Osteoblast (primary cell): ENCODE data around the gene DRAXIN. TPM values are rescaled to one million over a fixed set of nuclear protein-coding genes. Genes with fewer than 3 reads are reported as not detected.

Source experiments
- DNase-seq: peaks from one replicate; pipeline ENCODE4 v3.0.0; 2011; ENCODE audit warnings: low spot score, mixed read lengths; ENCODE audit not compliant: insufficient read length; ENCODE audit errors: missing footprints
- H2AFZ ChIP-seq: 2 replicates; pipeline ENCODE4 v1.6.0; 2011; ENCODE audit warnings: mild to moderate bottlenecking, low read length
- H3K27ac ChIP-seq: 2 replicates; pipeline ENCODE4 v1.5.1; 2011; ENCODE audit warnings: mild to moderate bottlenecking, low read depth, low read length, moderate library complexity
- H3K27me3 ChIP-seq: 2 replicates; pipeline ENCODE4 v1.6.0; 2012; ENCODE audit warnings: mild to moderate bottlenecking, control low read depth, inconsistent platforms, low read length, moderate library complexity; ENCODE audit not compliant: insufficient read depth
- H3K36me3 ChIP-seq: 2 replicates; pipeline ENCODE4 v1.5.1; 2011; ENCODE audit warnings: mild to moderate bottlenecking, low read length, control low read depth, moderate library complexity; ENCODE audit not compliant: insufficient read depth
- H3K4me1 ChIP-seq: 2 replicates; pipeline ENCODE4 v1.5.1; 2011; ENCODE audit warnings: mild to moderate bottlenecking, low read length, control low read depth, moderate library complexity; ENCODE audit not compliant: insufficient read depth
- H3K4me2 ChIP-seq: 2 replicates; pipeline ENCODE4 v1.6.0; 2011; ENCODE audit warnings: mild to moderate bottlenecking, low read length; ENCODE audit not compliant: insufficient read depth
- H3K4me3 ChIP-seq: fragments of 200-600 bp; sonication (generic); 3 replicates; pipeline ENCODE4 v1.5.1; 2012; ENCODE audit warnings: mild to moderate bottlenecking, low read length, inconsistent platforms; ENCODE audit not compliant: insufficient read depth
- H3K79me2 ChIP-seq: 2 replicates; pipeline ENCODE4 v1.6.0; 2012; ENCODE audit warnings: mild to moderate bottlenecking, low read length, control low read depth, inconsistent platforms; ENCODE audit not compliant: insufficient read depth
- H3K9me3 ChIP-seq: 2 replicates; pipeline ENCODE4 v1.5.1; 2011; ENCODE audit warnings: low read depth, low read length, control low read depth
- H4K20me1 ChIP-seq: 2 replicates; pipeline ENCODE4 v1.6.0; 2012; ENCODE audit warnings: mild to moderate bottlenecking, low read length, control low read depth; ENCODE audit not compliant: insufficient read depth
- total RNA-seq: library from RNA; depleted of rRNA; stranded (reverse); fragments of >200 nt; gene quantifications from 2 replicates; pipeline ENCODE4 v1.2.3, GENCODE V29; 2012
- TF ChIP-seq, protein P1 (sequence below): IDR thresholded peaks from 2 replicates; pipeline ENCODE4 v1.5.1; 2011; ENCODE audit warnings: mild to moderate bottlenecking, low read depth, low read length, moderate library complexity; ENCODE audit errors: extremely low read depth

Gene DRAXIN
- total RNA-seq, 1 donor = under 0.01 TPM

DNA sequence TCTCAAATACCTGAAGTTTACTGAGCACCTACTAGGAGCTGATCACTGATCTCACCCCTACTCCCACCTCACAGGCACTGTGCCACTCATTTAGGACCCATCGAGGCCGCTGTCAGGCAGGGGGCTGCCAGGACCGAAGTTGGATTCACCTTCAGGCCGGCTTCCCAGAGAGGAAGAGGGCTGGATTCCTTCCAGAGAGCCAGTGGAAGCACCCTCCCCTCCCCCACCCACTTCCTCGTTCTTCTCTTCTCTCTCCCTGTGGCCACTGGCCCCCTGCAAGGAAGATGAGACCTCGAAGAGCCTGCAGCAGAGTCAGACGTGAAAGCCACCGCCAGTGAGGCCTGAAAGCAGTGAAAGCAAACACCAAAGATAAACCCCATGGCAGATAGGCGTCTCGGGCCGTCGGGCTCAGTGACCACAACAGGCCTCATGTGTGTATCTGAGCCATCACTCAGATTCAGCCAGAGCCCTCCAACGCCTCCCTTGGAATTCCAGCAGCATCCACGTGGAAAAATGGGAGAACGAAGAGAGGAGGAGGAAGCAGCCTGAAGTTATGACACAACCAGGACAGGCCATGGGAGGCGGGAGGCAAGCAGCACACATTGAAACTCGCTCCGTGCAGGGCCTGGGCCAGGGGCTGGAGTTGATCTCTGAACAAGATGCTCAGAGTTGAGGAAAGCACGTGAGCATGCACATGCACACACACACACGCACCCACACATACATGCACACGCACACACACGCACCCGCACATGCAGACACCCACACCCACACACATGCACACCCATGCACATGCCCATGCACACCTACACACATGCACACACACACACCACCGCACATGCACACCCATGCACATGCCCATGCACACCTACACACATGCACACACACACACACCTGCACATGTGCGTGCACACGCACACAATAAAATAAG, 38.3 kb downstream of the DRAXIN start:
- H3K9me3 ChIP-seq = no peaks in the 10 kb centered on the region
- H3K27ac ChIP-seq = no peak overlapping the region
- H3K79me2 ChIP-seq = no peaks in the 10 kb centered on the region
- peaks cover 1% of the 10 kb centered on the region for H3K27me3 ChIP-seq
- no peaks in the 10 kb centered on the region for H3K36me3 ChIP-seq
- H2AFZ ChIP-seq = peak overlapping the region; percentile 22
- no peak overlapping the region for H3K4me2 ChIP-seq
- H3K4me3 ChIP-seq = no peak overlapping the region
- peak; percentile 52 for DNase-seq
- TF ChIP-seq, protein P1, sequence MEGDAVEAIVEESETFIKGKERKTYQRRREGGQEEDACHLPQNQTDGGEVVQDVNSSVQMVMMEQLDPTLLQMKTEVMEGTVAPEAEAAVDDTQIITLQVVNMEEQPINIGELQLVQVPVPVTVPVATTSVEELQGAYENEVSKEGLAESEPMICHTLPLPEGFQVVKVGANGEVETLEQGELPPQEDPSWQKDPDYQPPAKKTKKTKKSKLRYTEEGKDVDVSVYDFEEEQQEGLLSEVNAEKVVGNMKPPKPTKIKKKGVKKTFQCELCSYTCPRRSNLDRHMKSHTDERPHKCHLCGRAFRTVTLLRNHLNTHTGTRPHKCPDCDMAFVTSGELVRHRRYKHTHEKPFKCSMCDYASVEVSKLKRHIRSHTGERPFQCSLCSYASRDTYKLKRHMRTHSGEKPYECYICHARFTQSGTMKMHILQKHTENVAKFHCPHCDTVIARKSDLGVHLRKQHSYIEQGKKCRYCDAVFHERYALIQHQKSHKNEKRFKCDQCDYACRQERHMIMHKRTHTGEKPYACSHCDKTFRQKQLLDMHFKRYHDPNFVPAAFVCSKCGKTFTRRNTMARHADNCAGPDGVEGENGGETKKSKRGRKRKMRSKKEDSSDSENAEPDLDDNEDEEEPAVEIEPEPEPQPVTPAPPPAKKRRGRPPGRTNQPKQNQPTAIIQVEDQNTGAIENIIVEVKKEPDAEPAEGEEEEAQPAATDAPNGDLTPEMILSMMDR = no peak
- H4K20me1 ChIP-seq = no peaks in the 10 kb centered on the region
- H3K4me1 ChIP-seq = peaks cover 9% of the 10 kb centered on the region

DNA sequence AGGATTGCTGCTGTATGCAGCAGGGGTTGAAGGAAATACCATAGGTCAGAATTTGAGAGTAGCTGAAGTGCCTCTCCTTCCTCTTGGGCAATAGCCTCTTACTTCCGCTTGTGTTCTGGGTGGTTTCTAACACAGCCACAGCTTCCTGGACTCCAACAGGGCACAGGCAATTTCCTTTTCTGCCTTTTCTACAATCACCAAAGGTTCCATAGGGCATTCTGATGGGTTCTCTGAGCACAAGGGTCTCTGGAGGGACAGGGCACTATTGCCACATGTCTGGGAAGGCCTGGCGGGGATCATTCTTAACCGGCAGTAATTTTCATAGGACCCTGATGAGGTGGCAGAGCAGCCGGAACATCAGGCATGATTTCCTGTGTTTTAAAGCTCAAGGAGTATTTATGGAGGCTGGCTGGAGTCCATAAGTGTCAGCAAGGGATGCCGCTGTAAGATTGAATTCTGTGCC, 39.0 kb downstream of the DRAXIN start:
- Histone ChIP-seq H2AFZ (peak overlapping the region; percentile 92), H4K20me1 (no peaks in the 10 kb centered on the region), H3K4me1 (peaks cover 9% of the 10 kb centered on the region), H3K9me3 (no peaks in the 10 kb centered on the region), H3K36me3 (no peaks in the 10 kb centered on the region), H3K27ac (no peak overlapping the region), H3K79me2 (no peaks in the 10 kb centered on the region), H3K27me3 (no peaks in the 10 kb centered on the region), H3K4me3 (no peak overlapping the region), H3K4me2 (peak overlapping the region; percentile 30)
- peak; percentile 64 for DNase-seq
- TF ChIP-seq, protein P1 = no peak

DNA sequence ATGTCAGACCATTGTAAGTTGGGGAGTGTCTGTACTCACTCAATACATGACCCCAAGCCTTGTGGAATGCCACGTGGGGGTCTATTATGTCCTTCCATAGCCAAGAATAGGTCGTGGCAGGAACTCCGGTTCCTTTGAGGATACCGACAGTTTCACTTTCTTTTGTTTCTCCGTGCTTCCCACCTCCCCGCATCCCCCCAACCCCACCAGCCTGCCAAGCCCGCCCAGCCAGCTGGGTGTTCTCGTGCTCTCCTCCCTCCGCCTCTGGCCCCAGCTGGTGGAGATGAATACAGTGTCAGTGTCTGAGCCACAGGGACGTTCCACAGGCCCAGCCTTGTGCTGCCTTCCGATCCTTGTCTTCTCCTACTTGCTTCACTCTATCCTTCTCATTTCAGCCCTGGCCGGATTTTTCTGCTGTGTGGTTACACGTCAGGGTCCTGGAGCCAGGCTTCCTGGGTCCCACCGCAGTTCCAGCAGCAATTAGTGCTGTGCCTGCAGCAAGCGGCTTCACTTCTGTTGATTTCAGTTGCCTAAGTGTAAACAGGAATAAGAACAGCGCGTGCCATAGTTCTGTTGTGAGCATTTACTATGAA, 40.3 kb downstream of the DRAXIN start:
- peak overlapping the region; percentile 52 for H3K4me3 ChIP-seq
- peaks cover 9% of the 10 kb centered on the region for H3K4me1 ChIP-seq
- peak overlapping the region; percentile 92 for H2AFZ ChIP-seq
- peak overlapping the region; percentile 73 for H3K4me2 ChIP-seq
- DNase-seq = peak; percentile 88
- H3K9me3 ChIP-seq = no peaks in the 10 kb centered on the region
- H3K36me3 ChIP-seq = no peaks in the 10 kb centered on the region
- TF ChIP-seq, protein P1 = no peak
- H4K20me1 ChIP-seq = no peaks in the 10 kb centered on the region
- no peaks in the 10 kb centered on the region for H3K79me2 ChIP-seq
- no peak overlapping the region for H3K27ac ChIP-seq
- H3K27me3 ChIP-seq = no peaks in the 10 kb centered on the region

DNA sequence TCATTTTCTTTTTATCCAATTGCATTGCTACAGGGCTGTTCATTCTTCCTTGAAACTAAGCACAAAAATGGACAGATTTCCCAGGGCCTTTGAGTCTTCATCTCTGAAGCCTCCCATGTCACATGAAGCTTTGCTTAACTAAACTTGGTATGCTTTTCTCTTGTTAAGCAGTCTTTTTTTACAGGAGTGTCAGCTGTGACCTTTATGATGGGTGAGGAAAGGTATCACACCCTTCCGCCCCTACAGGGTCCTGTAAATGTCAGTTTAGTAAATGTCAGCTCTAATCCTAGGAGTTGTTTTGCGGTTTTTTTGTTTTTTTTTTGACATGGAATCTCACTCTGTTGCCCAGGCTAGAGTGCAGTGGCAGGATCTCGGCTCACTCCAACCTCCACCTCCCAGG, 41.8 kb downstream of the DRAXIN start:
- Histone ChIP-seq H3K4me3 (no peak overlapping the region), H3K27ac (no peak overlapping the region), H2AFZ (no peak overlapping the region), H3K4me1 (peaks cover 16% of the 10 kb centered on the region), H3K36me3 (no peaks in the 10 kb centered on the region), H3K4me2 (no peak overlapping the region), H4K20me1 (peaks cover 8% of the 10 kb centered on the region), H3K9me3 (no peaks in the 10 kb centered on the region), H3K27me3 (no peaks in the 10 kb centered on the region), H3K79me2 (peaks cover 8% of the 10 kb centered on the region)
- DNase-seq = peak; percentile 31
- TF ChIP-seq, protein P1 = no peak
